Neural cell (in vitro differentiated cells): ENCODE measurements around the gene GUCA2A. TPM values are rescaled to one million over a fixed set of nuclear protein-coding genes. Genes with fewer than 3 reads are reported as not detected.

Experiments used
- H2AFZ ChIP-seq: fragments of 200-600, 300-800 bp; sonication (generic), shearing (Covaris generic); 2 replicates; pipeline ENCODE4 v1.6.0; 2014; ENCODE audit warnings: low read depth, mild to moderate bottlenecking, antibody characterized with exemption, low read length, moderate library complexity
- H3F3A ChIP-seq: fragments of 200-600 bp; shearing (Covaris generic); 2 replicates; pipeline ENCODE4 v1.6.1; 2016; ENCODE audit warnings: mild to moderate bottlenecking, moderate library complexity, mixed read lengths, antibody characterized with exemption, low read length; ENCODE audit not compliant: insufficient read depth, poor library complexity, severe bottlenecking
- H3K27ac ChIP-seq: fragments of 200-600, 300-800 bp; sonication (generic), shearing (Covaris generic); 2 replicates; pipeline ENCODE4 v1.5.1; 2014; ENCODE audit warnings: mild to moderate bottlenecking, low read length, moderate library complexity
- H3K27me3 ChIP-seq: fragments of 300-800, 200-600 bp; sonication (generic), shearing (Covaris generic); 2 replicates; pipeline ENCODE4 v1.6.0; 2014; ENCODE audit warnings: mild to moderate bottlenecking, low read depth, low read length, moderate library complexity; ENCODE audit not compliant: insufficient read depth
- H3K36me3 ChIP-seq: fragments of 300-800, 200-600 bp; sonication (generic), shearing (Covaris generic); 2 replicates; pipeline ENCODE4 v1.5.1; 2014; ENCODE audit warnings: mild to moderate bottlenecking, antibody characterized with exemption, low read length, moderate library complexity; ENCODE audit not compliant: insufficient read depth
- H3K4me2 ChIP-seq: fragments of 300-800, 200-600 bp; sonication (generic), shearing (Covaris generic); 2 replicates; pipeline ENCODE4 v1.6.0; 2014; ENCODE audit warnings: mild to moderate bottlenecking, low read length
- H3K4me3 ChIP-seq: fragments of 300-800, 200-600 bp; sonication (generic), shearing (Covaris generic); 2 replicates; pipeline ENCODE4 v1.5.1; 2014; ENCODE audit warnings: mild to moderate bottlenecking, low read length, moderate library complexity
- H3K79me2 ChIP-seq: fragments of 200-600 bp; shearing (Covaris generic); replicated peaks from 2 replicates; pipeline ENCODE4 v1.6.0; 2014; ENCODE audit warnings: mild to moderate bottlenecking, low read length, moderate library complexity; ENCODE audit not compliant: insufficient read depth
- H3K9ac ChIP-seq: fragments of 300-800, 200-600 bp; sonication (generic), shearing (Covaris generic); 2 replicates; pipeline ENCODE4 v1.6.1; 2016; ENCODE audit warnings: mild to moderate bottlenecking, low read length, mixed read lengths
- H3K9me2 ChIP-seq: fragments of 200-600 bp; shearing (Covaris generic); 2 replicates; pipeline ENCODE4 v1.6.1; 2016; ENCODE audit warnings: mild to moderate bottlenecking, low read length, mixed read lengths; ENCODE audit not compliant: insufficient read depth
- H3K9me3 ChIP-seq: fragments of 200-600, 300-800 bp; sonication (generic), shearing (Covaris generic); 2 replicates; pipeline ENCODE4 v1.6.1; 2016; ENCODE audit warnings: mild to moderate bottlenecking, mixed run types, low read length, moderate library complexity, mixed read lengths
- H4K20me1 ChIP-seq: fragments of 200-600 bp; shearing (Covaris generic); 2 replicates; pipeline ENCODE4 v1.6.1; 2016; ENCODE audit warnings: mild to moderate bottlenecking, mixed run types; ENCODE audit not compliant: insufficient read depth
- CTCF ChIP-seq: fragments of 450-650 bp; IDR thresholded peaks from 2 replicates; pipeline ENCODE4 v1.5.1; 2014; ENCODE audit warnings: antibody characterized with exemption, mild to moderate bottlenecking, moderate library complexity; ENCODE audit not compliant: poor library complexity, severe bottlenecking
- EP300 ChIP-seq: fragments of 450-650 bp; conservative IDR thresholded peaks from 2 replicates; pipeline ENCODE4 v1.6.1; 2014; ENCODE audit warnings: antibody characterized with exemption, mild to moderate bottlenecking, moderate library complexity; ENCODE audit not compliant: poor library complexity, severe bottlenecking
- EZH2 ChIP-seq: fragments of 200-600, 300-800 bp; shearing (Covaris generic), sonication (generic); IDR thresholded peaks from 2 replicates; pipeline ENCODE4 v1.6.1; 2014; ENCODE audit warnings: antibody characterized with exemption, low read length, borderline replicate concordance, mild to moderate bottlenecking; ENCODE audit not compliant: insufficient read depth, poor library complexity, severe bottlenecking
- MXI1 ChIP-seq: fragments of 450-650 bp; conservative IDR thresholded peaks from 2 replicates; pipeline ENCODE4 v1.6.1; 2014; ENCODE audit warnings: antibody characterized with exemption, mild to moderate bottlenecking; ENCODE audit not compliant: poor library complexity, severe bottlenecking
- POLR2AphosphoS5 ChIP-seq: IDR thresholded peaks from 2 replicates; pipeline ENCODE4 v1.6.1; 2012
- RAD21 ChIP-seq: fragments of 450-650 bp; conservative IDR thresholded peaks from 2 replicates; pipeline ENCODE4 v1.6.1; 2014; ENCODE audit warnings: antibody characterized with exemption, mild to moderate bottlenecking, moderate library complexity
- REST ChIP-seq: IDR thresholded peaks from 2 replicates; pipeline ENCODE4 v1.6.1; 2012; ENCODE audit warnings: borderline replicate concordance
- SMC3 ChIP-seq: fragments of 450-650 bp; conservative IDR thresholded peaks from 2 replicates; pipeline ENCODE4 v1.6.1; 2014; ENCODE audit warnings: antibody characterized with exemption, mild to moderate bottlenecking, moderate library complexity; ENCODE audit not compliant: poor library complexity
- TAF1 ChIP-seq: IDR thresholded peaks from 2 replicates; pipeline ENCODE4 v1.6.1; 2012; ENCODE audit warnings: low read depth
- polyA plus RNA-seq: library from polyadenylated mRNA; depleted of rRNA; stranded (reverse); fragments of >200 nt; gene quantifications from 2 replicates; pipeline ENCODE4 v1.2.3, GENCODE V29; 2014

GUCA2A gene
- polyA plus RNA-seq, 1 donor from 2014 or later, result not detected

GRCh38 chr1:42192106-42192505 lies 27.6 kb upstream of the GUCA2A start:
- no peaks in the 10 kb centered on the region for H3K79me2 ChIP-seq
- H3F3A ChIP-seq, result no peaks in the 10 kb centered on the region
- H3K27me3 ChIP-seq, result no peaks in the 10 kb centered on the region
- no peak for TF ChIP-seq REST
- TF ChIP-seq SMC3, result no peak
- no peak for TF ChIP-seq RAD21
- no peak for TF ChIP-seq EZH2
- TF ChIP-seq EP300, result no peak
- no peak for TF ChIP-seq TAF1
- TF ChIP-seq POLR2AphosphoS5, result no peak
- TF ChIP-seq CTCF, result no peak
- no peak for TF ChIP-seq MXI1
- H3K9me3 ChIP-seq, result no peaks in the 10 kb centered on the region
- H2AFZ ChIP-seq, result no peak overlapping the region
- no peak overlapping the region for H3K9ac ChIP-seq
- H3K9me2 ChIP-seq, result no peaks in the 10 kb centered on the region
- peaks cover 11% of the 10 kb centered on the region for H3K36me3 ChIP-seq
- H3K4me3 ChIP-seq, result no peak overlapping the region
- H4K20me1 ChIP-seq, result no peaks in the 10 kb centered on the region
- no peak overlapping the region for H3K27ac ChIP-seq
- H3K4me2 ChIP-seq, result no peak overlapping the region

- no peak overlapping the region for H3K9ac ChIP-seq
- no peaks in the 10 kb centered on the region for H3K27me3 ChIP-seq
- no peak overlapping the region for H3K4me2 ChIP-seq
- TF ChIP-seq POLR2AphosphoS5, result no peak
- no peak for TF ChIP-seq RAD21
- no peak for TF ChIP-seq MXI1
- no peak for TF ChIP-seq REST
- no peak for TF ChIP-seq EZH2
- TF ChIP-seq TAF1, result no peak
- no peak for TF ChIP-seq CTCF
- no peak for TF ChIP-seq SMC3
- no peak for TF ChIP-seq EP300
- H3K9me3 ChIP-seq, result no peaks in the 10 kb centered on the region
- no peak overlapping the region for H2AFZ ChIP-seq
- H3K9me2 ChIP-seq, result no peaks in the 10 kb centered on the region
- peaks cover 11% of the 10 kb centered on the region for H3K36me3 ChIP-seq
- H3K4me3 ChIP-seq, result no peak overlapping the region
- H3F3A ChIP-seq, result no peaks in the 10 kb centered on the region
- no peaks in the 10 kb centered on the region for H4K20me1 ChIP-seq
- H3K27ac ChIP-seq, result no peak overlapping the region
- H3K79me2 ChIP-seq, result no peaks in the 10 kb centered on the region
These were observed 26.8 kb upstream of the GUCA2A start for GRCh38 chr1:42191319-42191718.
